GM21576 (cell line): ENCODE measurements around the gene FAM120C.

Experiments used
- ATAC-seq: cut with Tn5 transposase; IDR thresholded peaks from one replicate; pipeline ENCODE4 v1.9.1; 2021; ENCODE audit warnings: mild to moderate bottlenecking, moderate library complexity; ENCODE audit not compliant: unreplicated experiment

FAM120C gene

GRCh38 chrX:54042609-54043021, 140.4 kb downstream of the FAM120C start:
- no peak for ATAC-seq

GRCh38 chrX:54030329-54030728, 152.7 kb downstream of the FAM120C start:
- ATAC-seq = no peak

- ATAC-seq = no peak
Measured at GRCh38 chrX:54029529-54030143, 153.4 kb downstream of the FAM120C start.

- ATAC-seq = no peak
Measured at GRCh38 chrX:54024350-54024749, 158.7 kb downstream of the FAM120C start.
